ENCODE measurements around the gene ARHGAP4.

ARHGAP4 gene

GRCh38 chrX:153933748-153934147, 7.7 kb upstream of the ARHGAP4 start:
- TF ChIP-seq CTCF (IDR thresholded peaks at IDR 0.05; ENCODE audit: low read depth, low read length), result no peak
- H3K27ac ChIP-seq, result peak overlapping the region; percentile 74; the same call in 1 of the 2 replicates

GRCh38 chrX:153932220-153932915, 6.3 kb upstream of the ARHGAP4 start:
- Histone ChIP-seq H3K27ac (no peak overlapping the region), H3K9me3 (ENCODE audit: severe bottlenecking) (peaks cover 3% of the 10 kb centered on the region), H3K36me3 (peaks cover 47% of the 10 kb centered on the region), H3K27me3 (ENCODE audit: insufficient read depth, low read depth, severe bottlenecking) (peaks cover 11% of the 10 kb centered on the region), H3K4me3 (ENCODE audit: low read depth, low read length) (no peak overlapping the region)
- TF ChIP-seq CTCF (IDR thresholded peaks at IDR 0.05; ENCODE audit: low read depth, low read length), result no peak
- DNase-seq, result no peak

More at GRCh38 chrX:153933748-153934147, 7.7 kb upstream of the ARHGAP4 start:
- Histone ChIP-seq H3K27me3 (ENCODE audit: insufficient read depth, low read depth, severe bottlenecking) (peaks cover 13% of the 10 kb centered on the region), H3K4me3 (ENCODE audit: low read depth, low read length) (peak overlapping the region; percentile 74), H3K36me3 (peaks cover 47% of the 10 kb centered on the region), H3K9me3 (ENCODE audit: severe bottlenecking) (peaks cover 3% of the 10 kb centered on the region)
- DNase-seq, result no peak

GRCh38 chrX:153931748-153932147, 5.7 kb upstream of the ARHGAP4 start:
- no peak for DNase-seq
- H3K36me3 ChIP-seq, result peaks cover 47% of the 10 kb centered on the region
- peaks cover 3% of the 10 kb centered on the region for H3K9me3 ChIP-seq (ENCODE audit: severe bottlenecking)
- peaks cover 11% of the 10 kb centered on the region for H3K27me3 ChIP-seq (ENCODE audit: insufficient read depth, low read depth, severe bottlenecking)
- H3K27ac ChIP-seq, result no peak overlapping the region
- TF ChIP-seq CTCF (IDR thresholded peaks at IDR 0.05; ENCODE audit: low read depth, low read length), result no peak
- no peak overlapping the region for H3K4me3 ChIP-seq (ENCODE audit: low read depth, low read length)

- TF ChIP-seq CTCF (IDR thresholded peaks at IDR 0.05; ENCODE audit: low read depth, low read length), result no peak
- H3K9me3 ChIP-seq (ENCODE audit: severe bottlenecking), result peaks cover 3% of the 10 kb centered on the region
- DNase-seq, result no peak
- H3K27ac ChIP-seq, result no peak overlapping the region
- no peak overlapping the region for H3K4me3 ChIP-seq (ENCODE audit: low read depth, low read length)
- H3K36me3 ChIP-seq, result peaks cover 47% of the 10 kb centered on the region
- peaks cover 11% of the 10 kb centered on the region for H3K27me3 ChIP-seq (ENCODE audit: insufficient read depth, low read depth, severe bottlenecking)
Observed at GRCh38 chrX:153931151-153931550, 5.1 kb upstream of the ARHGAP4 start.

- no peak overlapping the region for H3K4me3 ChIP-seq (ENCODE audit: low read depth, low read length)
- H3K27ac ChIP-seq, result no peak overlapping the region
- H3K36me3 ChIP-seq, result peaks cover 47% of the 10 kb centered on the region
- H3K9me3 ChIP-seq (ENCODE audit: severe bottlenecking), result no peaks in the 10 kb centered on the region
- no peak for TF ChIP-seq CTCF (IDR thresholded peaks at IDR 0.05; ENCODE audit: low read depth, low read length)
- peaks cover 6% of the 10 kb centered on the region for H3K27me3 ChIP-seq (ENCODE audit: insufficient read depth, low read depth, severe bottlenecking)
- DNase-seq, result no peak
Observed at GRCh38 chrX:153930011-153930910, 4.2 kb upstream of the ARHGAP4 start.
